Measurements from ENCODE around the gene SLCO6A1.

The SLCO6A1 gene

GRCh38 chr5:102450313-102450990 is 48.3 kb downstream of the SLCO6A1 start:
- no peak for DNase-seq

GRCh38 chr5:102433473-102433872 is 65.3 kb downstream of the SLCO6A1 start:
- DNase-seq = no peak

- peak; percentile 8 for DNase-seq
Observed at GRCh38 chr5:102421647-102422046, 77.2 kb downstream of the SLCO6A1 start.

- DNase-seq = no peak
Observed at GRCh38 chr5:102418531-102418930, 80.3 kb downstream of the SLCO6A1 start.

- no peak for DNase-seq
Observed at GRCh38 chr5:102414448-102414847, 84.4 kb downstream of the SLCO6A1 start.

- DNase-seq = no peak
Observed at GRCh38 chr5:102388235-102388634, 110.6 kb downstream of the SLCO6A1 start.

GRCh38 chr5:102385365-102385764 is 113.4 kb downstream of the SLCO6A1 start:
- no peak for DNase-seq

GRCh38 chr5:102380174-102380573 is 118.6 kb downstream of the SLCO6A1 start:
- no peak for DNase-seq

GRCh38 chr5:102375876-102376275 is 122.9 kb downstream of the SLCO6A1 start:
- DNase-seq = no peak

GRCh38 chr5:102375272-102375671 is 123.5 kb downstream of the SLCO6A1 start:
- DNase-seq = no peak

- no peak for DNase-seq
Observed at GRCh38 chr5:102368392-102368791, 130.4 kb downstream of the SLCO6A1 start.

GRCh38 chr5:102341681-102342288 is 157.0 kb downstream of the SLCO6A1 start:
- DNase-seq = peak; percentile 84

- DNase-seq = no peak
Observed at GRCh38 chr5:102324714-102325113, 174.1 kb downstream of the SLCO6A1 start.

All from NCI-H2029 treated with DMSO at 0.1 percent for 48 hours (cell line).